H1 (cell line): ENCODE results near the gene MPZL3. TPM values are rescaled to one million over a fixed set of nuclear protein-coding genes. Genes with fewer than 3 reads are reported as not detected.

Experiments
- CTCF ChIA-PET: fragments of 300-600 bp; sonication (Branson Sonifier 250); formaldehyde crosslinking; loops from one replicate; lab custom pipeline; 2021; ENCODE audit not compliant: partially characterized antibody; lab: Charles Lee
- POLR2A ChIA-PET: fragments of 300-600 bp; sonication (Branson Sonifier 250); formaldehyde crosslinking; loops from one replicate; lab custom pipeline; 2021; ENCODE audit warnings: inconsistent platforms; ENCODE audit not compliant: partially characterized antibody; lab: Charles Lee
- DNase-seq, 2 experiments: peaks; one replicate each; pipeline versions ENCODE4 v3.0.0 to v3.0.0-alpha.2; 2010 to 2022; ENCODE audit warnings: low spot score in 2 of 2, low read depth in 1 of 2, mixed read lengths in 1 of 2
- FAIRE-seq: peaks from 2 replicates; lab custom pipeline; 2011; peaks lifted over from hg19 to GRCh38; lab: Jason Lieb, UNC
- H2AFZ ChIP-seq: 2 replicates; pipeline ENCODE4 v1.8.1; 2012; ENCODE audit warnings: low read length, inconsistent platforms
- H2AK5ac ChIP-seq: 2 replicates; pipeline ENCODE4 v1.6.1; 2013; ENCODE audit warnings: low read depth, low read length
- H2BK120ac ChIP-seq: replicated peaks from 2 replicates; pipeline ENCODE3; 2013; ENCODE audit warnings: low read depth, low read length, inconsistent platforms
- H2BK12ac ChIP-seq: 2 replicates; pipeline ENCODE4 v1.6.1; 2013; ENCODE audit warnings: low read depth, low read length
- H2BK15ac ChIP-seq: 2 replicates; pipeline ENCODE4 v1.6.1; 2013; ENCODE audit warnings: low read length
- H2BK20ac ChIP-seq: 2 replicates; pipeline ENCODE4 v1.6.1; 2013; ENCODE audit warnings: low read length
- H2BK5ac ChIP-seq: 2 replicates; pipeline ENCODE4 v1.6.1; 2013; ENCODE audit warnings: low read depth, low read length
- H3K14ac ChIP-seq: 2 replicates; pipeline ENCODE4 v1.6.1; 2013; ENCODE audit warnings: inconsistent platforms; ENCODE audit not compliant: insufficient read length
- H3K18ac ChIP-seq: 2 replicates; pipeline ENCODE4 v1.6.1; 2013; ENCODE audit warnings: low read length; ENCODE audit errors: extremely low read depth
- H3K23ac ChIP-seq: 2 replicates; pipeline ENCODE4 v1.6.1; 2013; ENCODE audit warnings: inconsistent platforms; ENCODE audit not compliant: insufficient read length
- H3K23me2 ChIP-seq: 2 replicates; pipeline ENCODE4 v1.6.1; 2013; ENCODE audit warnings: low read depth, low read length
- H3K27ac ChIP-seq: 2 replicates; pipeline ENCODE4 v1.6.1; 2011; ENCODE audit warnings: low read depth, low read length, inconsistent platforms
- H3K27me3 ChIP-seq, 4 experiments: replicated peaks in 1 of 4; 1 replicate in 1 of 4; 2 replicates in 3 of 4; pipeline versions ENCODE4 v1.6.1 to v1.8.1; 2011 to 2013; ENCODE audit warnings: low read length in 3 of 4, mild to moderate bottlenecking in 3 of 4, inconsistent platforms in 2 of 4, mixed read lengths in 2 of 4, moderate library complexity in 1 of 4; ENCODE audit not compliant: control insufficient read depth in 3 of 4, insufficient read depth in 3 of 4; ENCODE audit errors: extremely low read depth in 1 of 4
- H3K36me3 ChIP-seq, 4 experiments: 2 replicates each; pipeline versions ENCODE4 v1.6.1 to v1.8.1; 2011 to 2013; ENCODE audit warnings: mild to moderate bottlenecking in 4 of 4, low read length in 3 of 4, moderate library complexity in 2 of 4, control low read depth in 1 of 4, inconsistent platforms in 1 of 4; ENCODE audit not compliant: insufficient read depth in 4 of 4, control insufficient read depth in 2 of 4
- H3K4ac ChIP-seq: replicated peaks from 2 replicates; pipeline ENCODE3; 2013; ENCODE audit warnings: low read length, low read depth, mixed read lengths, inconsistent platforms; ENCODE audit not compliant: insufficient read length
- H3K4me1 ChIP-seq, 4 experiments: replicated peaks in 1 of 4; 1 replicate in 1 of 4; 2 replicates in 3 of 4; pipeline versions ENCODE4 v1.6.1 to v1.8.1; 2011 to 2013; ENCODE audit warnings: low read length in 3 of 4, inconsistent platforms in 2 of 4, mixed read lengths in 1 of 4; ENCODE audit not compliant: insufficient read depth in 4 of 4, control insufficient read depth in 3 of 4
- H3K4me2 ChIP-seq, 2 experiments: 2 replicates each; pipeline versions ENCODE4 v1.6.1 to v1.8.1; 2011 to 2013; ENCODE audit warnings: low read depth in 2 of 2, low read length in 2 of 2, control low read depth in 1 of 2, inconsistent platforms in 1 of 2, mild to moderate bottlenecking in 1 of 2; ENCODE audit not compliant: insufficient read depth in 1 of 2
- H3K4me3 ChIP-seq, 4 experiments: fragments of 200-600, 300-600 bp in 1 of 4; sonication (generic), shearing (Covaris generic), sonication (Bioruptor Twin) in 1 of 4; 2 replicates each; pipeline versions ENCODE4 v1.5.1 to v1.8.1; 2011 to 2016; ENCODE audit warnings: low read length in 4 of 4, low read depth in 3 of 4, control low read depth in 2 of 4, inconsistent platforms in 2 of 4, mild to moderate bottlenecking in 2 of 4, mixed read lengths in 1 of 4, moderate library complexity in 1 of 4; ENCODE audit not compliant: insufficient read depth in 2 of 4; ENCODE audit errors: extremely low read depth in 1 of 4
- H3K56ac ChIP-seq: replicated peaks from 2 replicates; pipeline ENCODE3; 2013; ENCODE audit warnings: low read depth, mild to moderate bottlenecking, mixed read lengths, low read length, inconsistent platforms; ENCODE audit not compliant: insufficient read length
- H3K79me1 ChIP-seq: 2 replicates; pipeline ENCODE4 v1.6.1; 2013; ENCODE audit warnings: low read depth, low read length, control low read depth
- H3K79me2 ChIP-seq, 2 experiments: 2 replicates each; pipeline versions ENCODE4 v1.6.1 to v1.8.1; 2012 to 2013; ENCODE audit warnings: low read length in 2 of 2, mild to moderate bottlenecking in 2 of 2, inconsistent platforms in 1 of 2; ENCODE audit not compliant: insufficient read depth in 2 of 2, control insufficient read depth in 1 of 2
- H3K9ac ChIP-seq, 4 experiments: replicated peaks in 1 of 4; 1 replicate in 1 of 4; 2 replicates in 3 of 4; pipeline versions ENCODE4 v1.6.1 to v1.8.1; 2011 to 2013; ENCODE audit warnings: low read depth in 3 of 4, low read length in 3 of 4, control low read depth in 2 of 4, mild to moderate bottlenecking in 2 of 4, moderate library complexity in 2 of 4, inconsistent platforms in 1 of 4; ENCODE audit errors: extremely low read depth in 1 of 4
- H3K9me3 ChIP-seq, 2 experiments: 2 replicates each; pipeline versions ENCODE4 v1.6.1 to v1.8.1; 2012 to 2013; ENCODE audit warnings: mild to moderate bottlenecking in 2 of 2, moderate library complexity in 2 of 2, control low read depth in 1 of 2, inconsistent platforms in 1 of 2, low read depth in 1 of 2, low read length in 1 of 2, mixed read lengths in 1 of 2; ENCODE audit not compliant: insufficient read depth in 2 of 2
- H4K20me1 ChIP-seq, 2 experiments: replicated peaks in 1 of 2; 2 replicates each; pipeline versions ENCODE3 to v1.8.1; 2011 to 2013; ENCODE audit warnings: inconsistent platforms in 2 of 2, low read length in 2 of 2, mild to moderate bottlenecking in 1 of 2; ENCODE audit not compliant: insufficient read depth in 2 of 2, control insufficient read depth in 1 of 2
- H4K5ac ChIP-seq: 2 replicates; pipeline ENCODE4 v1.6.1; 2013; ENCODE audit warnings: low read length, low read depth, mixed read lengths, inconsistent platforms; ENCODE audit not compliant: insufficient read length
- H4K8ac ChIP-seq: 2 replicates; pipeline ENCODE4 v1.8.0; 2013; ENCODE audit warnings: mild to moderate bottlenecking, moderate library complexity, low read length, inconsistent platforms; ENCODE audit not compliant: insufficient read depth; ENCODE audit errors: extremely low read depth
- H4K91ac ChIP-seq: replicated peaks from 2 replicates; pipeline ENCODE3; 2013; ENCODE audit warnings: low read length, mixed read lengths, inconsistent platforms; ENCODE audit not compliant: insufficient read length
- CBX5 ChIP-seq: fragments of 300-800, 300-1000 bp; sonication (generic); IDR thresholded peaks from 2 replicates; pipeline ENCODE4 v1.7.1; 2016; ENCODE audit warnings: antibody characterized with exemption, low read length, low read depth
- EP300 ChIP-seq, 2 experiments: IDR thresholded peaks; 1 replicate in 1 of 2; 2 replicates in 1 of 2; pipeline ENCODE4 v1.6.1; 2011 to 2012; ENCODE audit warnings: low read depth in 2 of 2, low read length in 2 of 2, mild to moderate bottlenecking in 2 of 2, borderline replicate concordance in 1 of 2, inconsistent platforms in 1 of 2, moderate library complexity in 1 of 2
- GTF2F1 ChIP-seq: IDR thresholded peaks from 2 replicates; pipeline ENCODE4 v1.6.1; 2012; ENCODE audit warnings: low read depth, low read length, improper control_type of control experiment, borderline replicate concordance
- NANOG ChIP-seq: IDR thresholded peaks from 2 replicates; pipeline ENCODE4 v1.6.1; 2011; ENCODE audit warnings: low read length, low read depth, mild to moderate bottlenecking, inconsistent platforms; ENCODE audit not compliant: insufficient read depth, poor library complexity, severe bottlenecking
- SIN3A ChIP-seq, 2 experiments: IDR thresholded peaks in 1 of 2; conservative IDR thresholded peaks in 1 of 2; 2 replicates each; pipeline ENCODE4 v1.6.1; 2011 to 2012; ENCODE audit warnings: low read length in 2 of 2, improper control_type of control experiment in 1 of 2, low read depth in 1 of 2, mild to moderate bottlenecking in 1 of 2
- SIX5 ChIP-seq: IDR thresholded peaks from 2 replicates; pipeline ENCODE4 v1.6.1; 2011; ENCODE audit warnings: mild to moderate bottlenecking, low read depth, low read length
- SRF ChIP-seq: IDR thresholded peaks from 2 replicates; pipeline ENCODE4 v1.6.1; 2011; ENCODE audit warnings: mild to moderate bottlenecking, low read depth, low read length, moderate library complexity
- TBP ChIP-seq: IDR thresholded peaks from 2 replicates; pipeline ENCODE4 v1.6.1; 2011; ENCODE audit warnings: low read depth, low read length, improper control_type of control experiment
- WGBS, 2 experiments: shearing (Covaris generic) in 1 of 2; methylation state at CpG; one replicate each; pipeline versions ENCODE4 v1.1.6 to v1.1.7; 2013 to 2015; ENCODE audit warnings: low lambda C conversion rate in 2 of 2, mixed read lengths in 2 of 2, inconsistent platforms in 1 of 2, low coverage in 1 of 2, missing lambda C conversion rate in 1 of 2; ENCODE audit not compliant: insufficient replicate concordance in 2 of 2, insufficient coverage in 1 of 2, insufficient read length in 1 of 2; ENCODE audit errors: extremely low coverage in 1 of 2, missing lambda C conversion rate in 1 of 2; 5-methylcytosine and 5-hydroxymethylcytosine counted together
- polyA plus RNA-seq, 7 experiments: library from polyadenylated mRNA; depleted of rRNA in 3 of 7; stranded (reverse) in 5 of 7; unstranded in 2 of 7; fragments of >200 nt in 5 of 7; fragments of 200-250 nt in 2 of 7; gene quantifications; 1 replicate in 5 of 7; 2 replicates in 1 of 7; 4 replicates in 1 of 7; pipeline versions ENCODE4 v1.2.1 to v1.2.3, GENCODE V29; 2011 to 2013; ENCODE audit warnings: missing spikeins in 2 of 7, mixed read lengths in 2 of 7
- total RNA-seq: library from RNA; stranded (reverse); fragmentation: NEBNext Ultra II Directional; extraction: Animal tissue kit (Norgen Biotek cat#: 25700); gene quantifications from 2 replicates; pipeline ENCODE4 v1.2.1, GENCODE V29; 2021

Gene MPZL3
- total and polyA plus RNA-seq, 2 of the 8 experiments (the other 6 are each of a cell fraction or from before 2014, with no cell fraction given): 1.1 to 3.9 TPM

DNA sequence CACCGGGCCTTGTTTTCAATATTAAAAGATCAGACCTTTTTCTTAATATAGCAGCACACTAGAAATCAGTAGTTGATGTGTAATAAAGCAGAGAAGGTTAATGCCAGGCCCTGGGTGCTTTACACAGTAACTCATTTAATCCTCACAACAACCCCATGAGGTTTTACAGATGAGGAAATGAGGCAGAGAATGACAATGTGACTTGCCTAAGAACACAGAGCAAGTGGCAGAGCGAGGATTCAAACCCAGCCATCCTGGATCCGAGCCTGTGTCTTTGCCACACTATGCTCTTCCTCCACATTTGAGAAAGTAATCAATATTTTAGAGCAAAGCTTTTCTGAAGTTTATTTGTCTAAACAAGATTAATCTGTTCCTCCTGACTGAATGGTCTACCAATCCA lies 34.6 kb downstream of the MPZL3 start:
- Histone ChIP-seq H4K20me1 (no peaks in the 10 kb centered on the region), H2BK15ac (no peak overlapping the region), H3K79me2 (no peaks in the 10 kb centered on the region), H3K9ac (no peak overlapping the region), H3K27ac (no peak overlapping the region), H2BK120ac (no peak overlapping the region), H3K79me1 (no peaks in the 10 kb centered on the region), H3K14ac (no peak overlapping the region), H2BK5ac (no peak overlapping the region), H3K4ac (no peak overlapping the region), H2AK5ac (no peak overlapping the region), H4K5ac (no peak overlapping the region), H3K23me2 (no peaks in the 10 kb centered on the region), H3K18ac (no peak overlapping the region), H2AFZ (no peak overlapping the region)
- no peak for DNase-seq
- TF ChIP-seq TBP: no peak
- TF ChIP-seq EP300 (IDR thresholded peaks at IDR 0.05; ENCODE audit: borderline replicate concordance in 1 of 2, low read depth in 2 of 2, low read length in 2 of 2): no peak
- no peak for TF ChIP-seq SIX5
- no peak for TF ChIP-seq SRF
- no peak for TF ChIP-seq GTF2F1
- no peak for TF ChIP-seq SIN3A (conservative IDR thresholded peaks at IDR 0.05 in 1 of 2, IDR thresholded peaks at IDR 0.05 in 1 of 2; ENCODE audit: low read depth in 1 of 2, low read length in 2 of 2)
- TF ChIP-seq CBX5: no peak
- no peak for TF ChIP-seq NANOG
- TF ChIP-seq, all 59 proteins: peak for 0
- H2BK12ac ChIP-seq: no peak overlapping the region
- H4K8ac ChIP-seq: no peak overlapping the region
- no peak overlapping the region for H4K91ac ChIP-seq
- no peaks in the 10 kb centered on the region for H3K36me3 ChIP-seq
- H3K4me2 ChIP-seq: no peak overlapping the region
- no peak overlapping the region for H3K4me3 ChIP-seq
- H3K56ac ChIP-seq: no peak overlapping the region
- FAIRE-seq: no peak
- WGBS, 2 experiments: 88% methylated on average over 3 of the region's 3 CpGs; no CpG with 5 or more reads in 1 of the 2 experiments
- CTCF ChIA-PET: interaction anchor here (0.7 to 1.8 kb wide), 2 partner anchors 19 to 225 kb away, joined by 3 to 6 read pairs; no protein-coding TSS in a partner anchor
- H3K9me3 ChIP-seq: no peaks in the 10 kb centered on the region
- H3K23ac ChIP-seq: no peak overlapping the region
- H3K27me3 ChIP-seq: no peaks in the 10 kb centered on the region
- H3K4me1 ChIP-seq: peaks cover 1 to 9% (median 3%) of the 10 kb centered on the region in 4 experiments; a peak in 6 of 7 replicates
- POLR2A ChIA-PET: no interaction called here
- H2BK20ac ChIP-seq: no peak overlapping the region
